Peyer's patch (tissue), 4 donors: ENCODE data around the gene TEAD1.

Source experiments
- CTCF ChIP-seq, 6 experiments: fragments of 450-650 bp in 4 of 6; fragments of 200-600 bp in 2 of 6; sonication (generic) in 1 of 6; IDR thresholded peaks; one replicate each; pipeline ENCODE4 v1.5.1; 2017 to 2019; ENCODE audit warnings: antibody characterized with exemption in 6 of 6, mild to moderate bottlenecking in 3 of 6, moderate library complexity in 1 of 6
- POLR2A ChIP-seq, 2 donors: fragments of 450-650 bp; IDR thresholded peaks; one replicate each; pipeline ENCODE4 v1.5.1; 2017; ENCODE audit warnings: antibody characterized with exemption in 2 of 2, mild to moderate bottlenecking in 2 of 2, moderate library complexity in 2 of 2

- TF ChIP-seq CTCF (IDR thresholded peaks at IDR 0.05) (no peak), POLR2A (IDR thresholded peaks at IDR 0.05) (no peak)
Measured at GRCh38 chr11:12989428-12990161, 315.4 kb downstream of the TEAD1 start.
